Esophagus squamous epithelium (tissue), 5 donors: ENCODE results near the gene ITPR2. TPM values are rescaled to one million over a fixed set of nuclear protein-coding genes. Genes with fewer than 3 reads are reported as not detected.
"Not testable (repeated sequence)": the region's sequence is repeated elsewhere in the genome, so short reads cannot be mapped to it uniquely, and the experiment has no call there.

Experiments
- DNase-seq: peaks from one replicate; lab custom pipeline; 2025; lab: John Stamatoyannopoulos, UW
- H3K27ac ChIP-seq, 4 donors: fragments of 200-600 bp; sonication (generic); one replicate each; pipeline ENCODE4 v1.5.1; 2016 to 2019; ENCODE audit warnings: mild to moderate bottlenecking in 1 of 4
- H3K27me3 ChIP-seq, 4 donors: fragments of 200-600 bp; sonication (generic); 1 replicate in 3 of 4; 2 replicates in 1 of 4; pipeline versions ENCODE4 v1.5.1 to v1.6.0; 2017 to 2021; ENCODE audit warnings: antibody characterized with exemption in 1 of 4
- H3K36me3 ChIP-seq, 3 donors: fragments of 200-600 bp; sonication (generic); one replicate each; pipeline ENCODE4 v1.5.1; 2016 to 2019
- H3K4me1 ChIP-seq, 3 donors: fragments of 200-600 bp; sonication (generic); one replicate each; pipeline ENCODE4 v1.5.1; 2017 to 2019
- H3K4me3 ChIP-seq, 4 donors: fragments of 200-600 bp; sonication (generic); 1 replicate in 3 of 4; 2 replicates in 1 of 4; pipeline ENCODE4 v1.5.1; 2016 to 2019; ENCODE audit warnings: mild to moderate bottlenecking in 2 of 4, moderate library complexity in 1 of 4
- H3K9me3 ChIP-seq, 3 donors: fragments of 200-600 bp; sonication (generic); one replicate each; pipeline ENCODE4 v1.5.1; 2016 to 2019
- POLR2A ChIP-seq, 4 donors: fragments of 450-650 bp; IDR thresholded peaks; one replicate each; pipeline ENCODE4 v1.6.1; 2017; ENCODE audit warnings: antibody characterized with exemption in 4 of 4, mild to moderate bottlenecking in 4 of 4, moderate library complexity in 3 of 4
- WGBS, 2 donors: methylation state at CpG; one replicate each; pipeline ENCODE4 v1.1.5; 2018; 5-methylcytosine and 5-hydroxymethylcytosine counted together
- intact Hi-C: fragments of 100-400 bp; cut with DNase I; formaldehyde crosslinking; loops from one replicate; pipeline ENCODE4 v1.15.0; 2022
- total RNA-seq, 4 donors: library from RNA; depleted of rRNA; stranded (reverse); fragments of >200 nt; gene quantifications; one replicate each; pipeline ENCODE4 v1.1.0, GENCODE V29; 2016
- TF ChIP-seq, protein P1 (sequence below), 6 experiments: fragments of 450-650 bp in 4 of 6; fragments of 200-600 bp in 2 of 6; sonication (generic) in 2 of 6; IDR thresholded peaks; one replicate each; pipeline ENCODE4 v1.5.1; 2016 to 2019; ENCODE audit warnings: antibody characterized with exemption in 6 of 6, mild to moderate bottlenecking in 4 of 6, moderate library complexity in 4 of 6
- donor health status: DM: yes; HTN: yes; CAD: no.

The ITPR2 gene
- total RNA-seq, 4 donors from 2014 or later, result 30.7 to 49.3 (median 37.6) TPM

DNA sequence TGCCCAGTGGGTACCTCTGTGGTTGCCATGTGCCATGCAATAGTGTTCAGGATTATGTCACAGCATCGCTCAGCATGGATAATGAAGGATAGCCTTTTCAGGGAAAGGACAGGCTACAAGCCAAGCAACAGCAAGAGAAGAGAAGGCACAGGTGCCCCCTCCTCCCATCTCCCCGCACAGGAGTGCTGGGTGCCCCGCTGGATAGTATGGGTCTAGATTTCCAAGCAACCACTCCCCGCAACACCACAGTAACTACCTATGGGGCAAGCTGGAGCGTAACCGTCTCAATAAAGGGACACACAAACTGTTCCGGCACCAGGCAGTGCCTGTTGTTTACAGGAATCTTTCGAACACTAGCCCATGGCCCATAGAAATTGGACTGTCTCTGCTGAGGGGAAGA lies 222.2 kb downstream of the ITPR2 start:
- Histone ChIP-seq H3K4me1 (no peaks in the 10 kb centered on the region), H3K36me3 (peaks cover 0 to 26% (median 0%) of the 10 kb centered on the region in 3 donors), H3K4me3 (no peak overlapping the region), H3K27ac (no peak overlapping the region), H3K27me3 (no peaks in the 10 kb centered on the region), H3K9me3 (no peaks in the 10 kb centered on the region)
- intact Hi-C loops, result no loop called here
- DNase-seq, result no peak
- WGBS, 2 donors, result 90 to 100% methylated on average over 5 to 6 of the region's 8 CpGs
- no peak for TF ChIP-seq POLR2A (IDR thresholded peaks at IDR 0.05)
- TF ChIP-seq, protein P1, sequence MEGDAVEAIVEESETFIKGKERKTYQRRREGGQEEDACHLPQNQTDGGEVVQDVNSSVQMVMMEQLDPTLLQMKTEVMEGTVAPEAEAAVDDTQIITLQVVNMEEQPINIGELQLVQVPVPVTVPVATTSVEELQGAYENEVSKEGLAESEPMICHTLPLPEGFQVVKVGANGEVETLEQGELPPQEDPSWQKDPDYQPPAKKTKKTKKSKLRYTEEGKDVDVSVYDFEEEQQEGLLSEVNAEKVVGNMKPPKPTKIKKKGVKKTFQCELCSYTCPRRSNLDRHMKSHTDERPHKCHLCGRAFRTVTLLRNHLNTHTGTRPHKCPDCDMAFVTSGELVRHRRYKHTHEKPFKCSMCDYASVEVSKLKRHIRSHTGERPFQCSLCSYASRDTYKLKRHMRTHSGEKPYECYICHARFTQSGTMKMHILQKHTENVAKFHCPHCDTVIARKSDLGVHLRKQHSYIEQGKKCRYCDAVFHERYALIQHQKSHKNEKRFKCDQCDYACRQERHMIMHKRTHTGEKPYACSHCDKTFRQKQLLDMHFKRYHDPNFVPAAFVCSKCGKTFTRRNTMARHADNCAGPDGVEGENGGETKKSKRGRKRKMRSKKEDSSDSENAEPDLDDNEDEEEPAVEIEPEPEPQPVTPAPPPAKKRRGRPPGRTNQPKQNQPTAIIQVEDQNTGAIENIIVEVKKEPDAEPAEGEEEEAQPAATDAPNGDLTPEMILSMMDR (IDR thresholded peaks at IDR 0.05), result no peak

DNA sequence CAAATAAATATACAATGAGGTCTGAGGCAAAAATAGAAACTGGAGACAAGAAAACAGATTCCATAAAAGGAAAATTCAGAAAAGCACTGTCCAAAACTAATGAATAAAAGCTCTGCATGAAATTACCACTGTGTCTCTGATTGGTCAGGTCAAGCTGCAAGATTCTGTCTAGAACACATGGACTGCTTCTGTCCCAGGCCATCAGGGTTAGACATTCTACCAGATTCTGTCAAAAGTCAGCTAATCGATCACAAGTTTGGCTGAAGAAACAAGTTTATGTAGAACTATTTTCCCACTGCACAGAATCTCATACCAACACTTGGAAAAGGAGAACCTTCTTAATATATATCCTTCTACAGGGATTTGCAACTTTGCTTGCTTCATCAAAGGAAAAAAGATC lies 223.0 kb downstream of the ITPR2 start:
- Histone ChIP-seq H3K4me3 (no peak overlapping the region), H3K27me3 (no peaks in the 10 kb centered on the region), H3K36me3 (peaks cover 0 to 26% (median 0%) of the 10 kb centered on the region in 3 donors), H3K4me1 (no peaks in the 10 kb centered on the region), H3K9me3 (no peaks in the 10 kb centered on the region), H3K27ac (no peak overlapping the region)
- 73 to 90% methylated on average over 1 of the region's 1 CpG for WGBS, 2 donors
- TF ChIP-seq, protein P1 (IDR thresholded peaks at IDR 0.05), result no peak
- TF ChIP-seq POLR2A (IDR thresholded peaks at IDR 0.05), result no peak
- intact Hi-C loops, result no loop called here
- no peak for DNase-seq

- 86 to 88% methylated on average over 1 to 2 of the region's 2 CpGs for WGBS, 2 donors
- Histone ChIP-seq H3K4me3 (no peak overlapping the region), H3K9me3 (no peaks in the 10 kb centered on the region), H3K27ac (no peak overlapping the region), H3K36me3 (peaks cover 0 to 31% (median 0%) of the 10 kb centered on the region in 3 donors), H3K27me3 (no peaks in the 10 kb centered on the region), H3K4me1 (no peaks in the 10 kb centered on the region)
- TF ChIP-seq POLR2A (IDR thresholded peaks at IDR 0.05), result no peak
- TF ChIP-seq, protein P1 (IDR thresholded peaks at IDR 0.05), result no peak
- intact Hi-C loops, result no loop called here
- DNase-seq, result no peak
Measured at GRCh38 chr12:26608706-26609105, 224.3 kb downstream of the ITPR2 start.

DNA sequence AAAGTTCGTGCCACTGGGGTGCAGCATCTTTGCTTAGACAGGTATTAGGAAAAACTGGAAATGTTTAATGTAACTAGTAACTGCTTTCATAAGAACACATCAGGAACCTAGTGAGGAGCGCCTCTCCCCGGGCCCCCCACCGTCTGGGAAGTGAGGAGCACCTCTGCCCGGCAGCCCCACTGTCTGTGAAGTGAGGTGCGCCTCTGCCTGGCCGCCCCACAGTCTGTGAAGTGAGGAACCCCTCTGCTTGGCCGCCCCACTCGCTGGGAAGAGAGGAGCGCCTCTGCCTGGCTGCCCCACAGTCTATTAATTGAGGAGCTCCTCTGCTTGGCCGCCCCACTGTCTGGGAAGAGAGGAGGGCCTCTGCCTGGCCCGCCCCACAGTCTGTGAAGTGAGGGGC lies 224.7 kb downstream of the ITPR2 start:
- DNase-seq, result no peak
- Histone ChIP-seq H3K27ac (no peak overlapping the region), H3K27me3 (no peaks in the 10 kb centered on the region), H3K4me1 (no peaks in the 10 kb centered on the region), H3K36me3 (peaks cover 0 to 31% (median 0%) of the 10 kb centered on the region in 3 donors), H3K9me3 (no peaks in the 10 kb centered on the region), H3K4me3 (no peak overlapping the region)
- intact Hi-C loops, result no loop called here
- 93 to 95% methylated on average over 5 to 7 of the region's 12 CpGs for WGBS, 2 donors
- no peak for TF ChIP-seq POLR2A (IDR thresholded peaks at IDR 0.05)
- TF ChIP-seq, protein P1 (IDR thresholded peaks at IDR 0.05), result no peak

- H3K27ac ChIP-seq, result no peak overlapping the region
- no peaks in the 10 kb centered on the region for H3K27me3 ChIP-seq
- H3K9me3 ChIP-seq, result no peaks in the 10 kb centered on the region
- intact Hi-C loops, result no loop called here
- no peak for DNase-seq
- no peaks in the 10 kb centered on the region for H3K4me1 ChIP-seq
- H3K36me3 ChIP-seq, result peaks cover 0 to 38% (median 0%) of the 10 kb centered on the region in 3 donors
- no peak overlapping the region for H3K4me3 ChIP-seq
- TF ChIP-seq, protein P1 (IDR thresholded peaks at IDR 0.05), result no peak
- TF ChIP-seq POLR2A (IDR thresholded peaks at IDR 0.05), result no peak
Measured at GRCh38 chr12:26606911-26607310, 226.1 kb downstream of the ITPR2 start.

GRCh38 chr12:26604813-26605212 lies 228.2 kb downstream of the ITPR2 start:
- intact Hi-C loops, H3K27me3 ChIP-seq, H3K27ac ChIP-seq, H3K4me3 ChIP-seq, DNase-seq, H3K4me1 ChIP-seq, H3K9me3 ChIP-seq: not testable (repeated sequence)
- H3K36me3 ChIP-seq, result peaks cover 0 to 52% (median 0%) of the 10 kb centered on the region in 3 donors
- 86 to 89% methylated on average over 7 of the region's 7 CpGs for WGBS, 2 donors
